SK-N-SH (cell line): ENCODE measurements around the gene CD34. TPM values are rescaled to one million over a fixed set of nuclear protein-coding genes. Genes with fewer than 3 reads are reported as not detected.

Source experiments
- CTCF ChIA-PET: fragments of 300-600, 350-600 bp; formaldehyde crosslinking; extraction: SDS; loops from one replicate; lab custom pipeline; 2021; lab: Yijun Ruan, JAX
- POLR2A ChIA-PET: fragments of 350-600 bp; sonication (Branson Sonifier 250); formaldehyde crosslinking; extraction: SDS; loops from one replicate; lab custom pipeline; 2020; ENCODE audit warnings: antibody characterized with exemption, inconsistent platforms; lab: Yijun Ruan, JAX
- DNase-seq: peaks from one replicate; pipeline ENCODE4 v3.0.0; 2012
- H2AFZ ChIP-seq: fragments of 200-600 bp; sonication (generic); 2 replicates; pipeline ENCODE4 v1.8.1; 2016; ENCODE audit warnings: antibody characterized with exemption, mild to moderate bottlenecking, low read depth
- H3F3A ChIP-seq: fragments of 200-600 bp; sonication (generic); replicated peaks from 2 replicates; pipeline ENCODE3; 2016; ENCODE audit warnings: antibody characterized with exemption, mild to moderate bottlenecking; ENCODE audit not compliant: insufficient read depth
- H3K27ac ChIP-seq, 2 experiments: fragments of 200-500 bp in 1 of 2; fragments of 200-600 bp in 1 of 2; sonication (Bioruptor generic) in 1 of 2; sonication (generic), shearing (Covaris generic) in 1 of 2; 2 replicates each; pipeline versions ENCODE4 v1.5.1 to v1.6.1; 2014 to 2016; ENCODE audit warnings: low read depth in 2 of 2, inconsistent platforms in 1 of 2, low read length in 1 of 2, mild to moderate bottlenecking in 1 of 2, mixed read lengths in 1 of 2
- H3K27me3 ChIP-seq: fragments of 200-600 bp; sonication (generic), shearing (Covaris generic); 2 replicates; pipeline ENCODE4 v1.6.1; 2016; ENCODE audit warnings: mixed run types; ENCODE audit not compliant: insufficient read depth
- H3K36me3 ChIP-seq, 2 experiments: fragments of 200-500 bp in 1 of 2; fragments of 200-600 bp in 1 of 2; sonication (Bioruptor generic) in 1 of 2; sonication (generic) in 1 of 2; replicated peaks in 1 of 2; 2 replicates each; pipeline versions ENCODE3 to v1.5.1; 2014 to 2016; ENCODE audit warnings: low read length in 1 of 2, mild to moderate bottlenecking in 1 of 2; ENCODE audit not compliant: insufficient read depth in 2 of 2, control insufficient read depth in 1 of 2
- H3K4me1 ChIP-seq, 2 experiments: fragments of 200-500 bp in 1 of 2; fragments of 200-600 bp in 1 of 2; sonication (Bioruptor generic) in 1 of 2; sonication (generic), shearing (Covaris generic) in 1 of 2; 2 replicates each; pipeline versions ENCODE4 v1.5.1 to v1.6.1; 2014 to 2016; ENCODE audit warnings: low read depth in 1 of 2, low read length in 1 of 2, mixed run types in 1 of 2; ENCODE audit not compliant: insufficient read depth in 2 of 2, control insufficient read depth in 1 of 2
- H3K4me2 ChIP-seq: fragments of 200-600 bp; sonication (generic), shearing (Covaris generic); 2 replicates; pipeline ENCODE4 v1.6.1; 2017; ENCODE audit warnings: mixed run types
- H3K4me3 ChIP-seq, 2 experiments: fragments of 200-500 bp in 1 of 2; fragments of 200-600 bp in 1 of 2; sonication (Bioruptor generic) in 1 of 2; sonication (generic), shearing (Covaris generic) in 1 of 2; 2 replicates each; pipeline versions ENCODE4 v1.5.1 to v1.8.1; 2014 to 2016; ENCODE audit warnings: low read depth in 2 of 2, inconsistent platforms in 1 of 2, low read length in 1 of 2, mild to moderate bottlenecking in 1 of 2, mixed read lengths in 1 of 2, moderate library complexity in 1 of 2
- H3K79me2 ChIP-seq: fragments of 200-600 bp; sonication (generic); 2 replicates; pipeline ENCODE4 v1.8.1; 2017; ENCODE audit warnings: mild to moderate bottlenecking; ENCODE audit not compliant: insufficient read depth
- H3K9ac ChIP-seq: fragments of 200-600 bp; sonication (generic); 2 replicates; pipeline ENCODE4 v1.6.1; 2017; ENCODE audit warnings: mixed run types
- H3K9me2 ChIP-seq: fragments of 200-600 bp; sonication (generic); 2 replicates; pipeline ENCODE4 v1.6.1; 2017; ENCODE audit warnings: mixed run types
- H3K9me3 ChIP-seq: fragments of 200-600 bp; sonication (generic); 2 replicates; pipeline ENCODE4 v1.6.1; 2017; ENCODE audit warnings: mixed run types, mild to moderate bottlenecking, moderate library complexity
- H4K20me1 ChIP-seq: fragments of 200-600 bp; sonication (generic); 2 replicates; pipeline ENCODE4 v1.6.1; 2017; ENCODE audit warnings: mild to moderate bottlenecking, mixed run types; ENCODE audit not compliant: insufficient read depth
- ELF1 ChIP-seq: IDR thresholded peaks from 2 replicates; pipeline ENCODE4 v1.4.0; 2012
- EZH2phosphoT487 ChIP-seq: fragments of 200-600 bp; sonication (generic); IDR thresholded peaks from 2 replicates; pipeline ENCODE4 v1.6.1; 2017; ENCODE audit warnings: low read depth, mixed run types, mild to moderate bottlenecking, antibody characterized with exemption, moderate library complexity, borderline replicate concordance
- FOSL2 ChIP-seq: IDR thresholded peaks from 2 replicates; pipeline ENCODE4 v1.4.0; 2012; ENCODE audit warnings: low read depth, mild to moderate bottlenecking, moderate library complexity, borderline replicate concordance
- FOXJ3 ChIP-seq: sonication (generic); formaldehyde crosslinking; IDR thresholded peaks from 2 replicates; pipeline ENCODE4 v1.5.1; 2020; ENCODE audit warnings: mild to moderate bottlenecking, missing genetic modification reagents
- GABPA ChIP-seq: IDR thresholded peaks from 2 replicates; pipeline ENCODE4 v1.4.0; 2012; ENCODE audit warnings: low read depth, mild to moderate bottlenecking
- JUND ChIP-seq: IDR thresholded peaks from 2 replicates; pipeline ENCODE4 v1.4.0; 2012
- NRF1 ChIP-seq: IDR thresholded peaks from 2 replicates; pipeline ENCODE4 v1.6.1; 2012; ENCODE audit warnings: low read depth, mild to moderate bottlenecking, low read length
- POLR2AphosphoS5 ChIP-seq: IDR thresholded peaks from 2 replicates; pipeline ENCODE4 v1.6.1; 2012; ENCODE audit warnings: low read depth, low read length
- RCOR1 ChIP-seq: fragments of 150-350 bp; IDR thresholded peaks from 2 replicates; pipeline ENCODE4 v1.6.1; 2017; ENCODE audit warnings: antibody characterized with exemption, low read length
- RFX5 ChIP-seq: IDR thresholded peaks from 2 replicates; pipeline ENCODE4 v1.6.1; 2012; ENCODE audit warnings: mild to moderate bottlenecking, improper control_type of control experiment, low read length
- RXRA ChIP-seq: IDR thresholded peaks from 2 replicates; pipeline ENCODE4 v1.4.0; 2012; ENCODE audit warnings: low read depth, mild to moderate bottlenecking, borderline replicate concordance
- SMC3 ChIP-seq: IDR thresholded peaks from 2 replicates; pipeline ENCODE4 v1.6.1; 2012; ENCODE audit warnings: low read depth, low read length, improper control_type of control experiment
- TAF1 ChIP-seq: IDR thresholded peaks from 2 replicates; pipeline ENCODE4 v1.6.1; 2012; ENCODE audit warnings: low read depth, mild to moderate bottlenecking, low read length, moderate library complexity, borderline replicate concordance
- USF1 ChIP-seq: IDR thresholded peaks from 2 replicates; pipeline ENCODE4 v1.4.0; 2012; ENCODE audit warnings: low read depth, borderline replicate concordance
- YY1 ChIP-seq: IDR thresholded peaks from 2 replicates; pipeline ENCODE4 v1.4.0; 2012; ENCODE audit warnings: low read depth, mild to moderate bottlenecking
- WGBS: methylation state at CpG from one replicate; pipeline ENCODE4 v1.1.6; 2017; ENCODE audit warnings: low lambda C conversion rate; 5-methylcytosine and 5-hydroxymethylcytosine counted together
- polyA plus RNA-seq, 3 experiments: library from polyadenylated mRNA; depleted of rRNA; stranded (reverse); fragments of >200 nt; gene quantifications; 2 replicates each; pipeline ENCODE4 v1.2.3, GENCODE V29; 2012
- TF ChIP-seq, protein P1 (sequence below): fragments of 200-600 bp; sonication (generic); IDR thresholded peaks from 2 replicates; pipeline ENCODE4 v1.6.1; 2017; ENCODE audit warnings: antibody characterized with exemption, mild to moderate bottlenecking, moderate library complexity
- TF ChIP-seq, protein P2 (sequence below): fragments of 150-350 bp; IDR thresholded peaks from 2 replicates; pipeline ENCODE4 v1.6.1; 2016; ENCODE audit warnings: mild to moderate bottlenecking, low read depth, low read length
- TF ChIP-seq, protein P3 (sequence below): fragments of 150-350 bp; IDR thresholded peaks from 2 replicates; pipeline ENCODE4 v1.6.1; 2017; ENCODE audit warnings: antibody characterized with exemption, low read length, low read depth, borderline replicate concordance
- TF ChIP-seq, protein P4 (sequence below): IDR thresholded peaks from 2 replicates; pipeline ENCODE4; 2012

CD34 gene
- polyA plus RNA-seq, 1 of the 3 experiments (the other 2 are of a cell fraction), result 0.59 TPM

DNA sequence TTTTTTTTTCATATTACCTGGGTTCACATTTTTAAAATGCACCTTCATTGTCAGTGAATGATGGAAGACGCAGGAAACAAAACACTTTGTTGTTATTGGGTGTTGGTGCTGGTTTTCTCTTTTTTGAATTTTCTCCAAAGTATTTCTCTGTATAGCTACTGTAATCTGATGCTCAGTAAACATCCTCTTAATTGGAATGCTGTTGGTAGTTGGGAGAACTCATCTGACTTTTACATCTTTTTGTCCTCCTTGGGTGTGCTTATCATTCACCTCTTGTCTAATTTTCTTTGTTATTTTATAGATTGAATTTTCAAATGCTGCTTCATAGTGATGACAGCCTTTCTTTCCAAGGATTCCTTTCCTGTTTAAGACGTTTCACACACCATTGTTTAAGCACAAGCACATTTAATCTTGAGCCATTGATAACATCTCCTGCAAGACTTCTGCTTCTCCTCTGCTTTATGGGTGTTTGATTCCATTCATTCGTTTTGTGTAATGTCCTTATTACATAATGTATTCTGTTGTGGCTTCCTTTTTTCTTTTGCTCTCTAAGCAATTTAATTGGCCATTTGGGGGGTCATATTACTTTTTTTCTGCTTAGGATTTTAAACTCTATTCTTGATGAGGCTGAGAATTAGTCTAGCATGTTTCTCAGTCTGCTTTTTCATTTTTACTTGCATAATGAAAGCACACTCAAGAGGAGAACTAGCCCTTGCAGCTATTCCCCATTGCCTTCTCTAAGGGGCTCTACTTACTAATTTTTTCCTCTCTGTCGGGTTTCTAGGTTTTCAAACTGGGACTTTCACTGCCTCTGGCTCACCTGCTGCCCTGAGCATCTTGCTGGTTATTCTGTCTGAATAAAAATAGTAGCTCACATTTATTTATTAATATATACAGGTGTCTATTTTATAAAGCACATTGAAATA lies 42.0 kb upstream of the CD34 start:
- no peaks in the 10 kb centered on the region; the same call in 1 of the 2 replicates for H3K27me3 ChIP-seq
- H3K4me3 ChIP-seq, result no peak overlapping the region
- 32% methylated on average over 4 of the region's 4 CpGs for WGBS
- no peak for TF ChIP-seq FOSL2
- TF ChIP-seq, protein P1, sequence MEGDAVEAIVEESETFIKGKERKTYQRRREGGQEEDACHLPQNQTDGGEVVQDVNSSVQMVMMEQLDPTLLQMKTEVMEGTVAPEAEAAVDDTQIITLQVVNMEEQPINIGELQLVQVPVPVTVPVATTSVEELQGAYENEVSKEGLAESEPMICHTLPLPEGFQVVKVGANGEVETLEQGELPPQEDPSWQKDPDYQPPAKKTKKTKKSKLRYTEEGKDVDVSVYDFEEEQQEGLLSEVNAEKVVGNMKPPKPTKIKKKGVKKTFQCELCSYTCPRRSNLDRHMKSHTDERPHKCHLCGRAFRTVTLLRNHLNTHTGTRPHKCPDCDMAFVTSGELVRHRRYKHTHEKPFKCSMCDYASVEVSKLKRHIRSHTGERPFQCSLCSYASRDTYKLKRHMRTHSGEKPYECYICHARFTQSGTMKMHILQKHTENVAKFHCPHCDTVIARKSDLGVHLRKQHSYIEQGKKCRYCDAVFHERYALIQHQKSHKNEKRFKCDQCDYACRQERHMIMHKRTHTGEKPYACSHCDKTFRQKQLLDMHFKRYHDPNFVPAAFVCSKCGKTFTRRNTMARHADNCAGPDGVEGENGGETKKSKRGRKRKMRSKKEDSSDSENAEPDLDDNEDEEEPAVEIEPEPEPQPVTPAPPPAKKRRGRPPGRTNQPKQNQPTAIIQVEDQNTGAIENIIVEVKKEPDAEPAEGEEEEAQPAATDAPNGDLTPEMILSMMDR, result no peak
- no peak for TF ChIP-seq JUND
- no peak for TF ChIP-seq RXRA
- TF ChIP-seq, protein P2, sequence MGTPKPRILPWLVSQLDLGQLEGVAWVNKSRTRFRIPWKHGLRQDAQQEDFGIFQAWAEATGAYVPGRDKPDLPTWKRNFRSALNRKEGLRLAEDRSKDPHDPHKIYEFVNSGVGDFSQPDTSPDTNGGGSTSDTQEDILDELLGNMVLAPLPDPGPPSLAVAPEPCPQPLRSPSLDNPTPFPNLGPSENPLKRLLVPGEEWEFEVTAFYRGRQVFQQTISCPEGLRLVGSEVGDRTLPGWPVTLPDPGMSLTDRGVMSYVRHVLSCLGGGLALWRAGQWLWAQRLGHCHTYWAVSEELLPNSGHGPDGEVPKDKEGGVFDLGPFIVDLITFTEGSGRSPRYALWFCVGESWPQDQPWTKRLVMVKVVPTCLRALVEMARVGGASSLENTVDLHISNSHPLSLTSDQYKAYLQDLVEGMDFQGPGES, result no peak
- H4K20me1 ChIP-seq, result no peaks in the 10 kb centered on the region
- ChIA-PET CTCF (interaction anchor here (1.0 to 3.5 kb wide), 4 partner anchors 11 to 84 kb away, joined by 3 to 18 read pairs (median 16); no protein-coding TSS in a partner anchor), POLR2A (no interaction called here)
- no peak overlapping the region for H3K27ac ChIP-seq
- no peak for DNase-seq
- H3K36me3 ChIP-seq, result no peaks in the 10 kb centered on the region
- no peak overlapping the region for H2AFZ ChIP-seq
- no peaks in the 10 kb centered on the region for H3K79me2 ChIP-seq
- H3K9me2 ChIP-seq, result no peaks in the 10 kb centered on the region
- H3K4me2 ChIP-seq, result no peak overlapping the region
- H3K9me3 ChIP-seq, result no peaks in the 10 kb centered on the region
- no peaks in the 10 kb centered on the region; a peak in 1 of 4 replicates for H3K4me1 ChIP-seq
- H3K9ac ChIP-seq, result no peak overlapping the region
- H3F3A ChIP-seq, result no peaks in the 10 kb centered on the region

DNA sequence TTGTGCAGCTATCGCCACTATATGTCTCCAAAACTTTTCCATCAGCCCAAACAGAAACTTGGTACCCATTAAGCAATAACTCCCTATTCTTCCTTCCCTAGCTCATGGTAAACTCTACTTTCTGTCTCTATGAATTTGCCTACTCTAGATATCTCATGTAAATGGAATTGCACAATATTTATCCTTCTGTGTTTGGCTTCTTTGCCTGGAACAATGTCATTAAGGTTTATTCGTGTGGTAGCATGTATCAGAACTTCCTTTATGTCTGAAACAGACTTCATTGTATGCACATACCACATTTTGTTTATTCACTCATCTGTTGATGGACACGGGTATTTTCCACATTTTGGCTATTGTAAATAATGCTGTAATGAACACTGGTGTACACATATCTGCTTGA lies 40.7 kb upstream of the CD34 start:
- Histone ChIP-seq H3K9me3 (no peaks in the 10 kb centered on the region), H3K27ac (no peak overlapping the region), H3K9ac (no peak overlapping the region), H3K27me3 (no peaks in the 10 kb centered on the region; the same call in 1 of the 2 replicates), H3K4me2 (no peak overlapping the region), H3F3A (no peaks in the 10 kb centered on the region), H3K4me3 (no peak overlapping the region), H4K20me1 (no peaks in the 10 kb centered on the region), H3K36me3 (no peaks in the 10 kb centered on the region), H3K4me1 (no peaks in the 10 kb centered on the region; a peak in 1 of 4 replicates), H3K79me2 (no peaks in the 10 kb centered on the region), H2AFZ (no peak overlapping the region), H3K9me2 (no peaks in the 10 kb centered on the region)
- CTCF ChIA-PET, result interaction anchor here (0.6 to 3.2 kb wide), 4 partner anchors 11 to 66 kb away, joined by 3 to 18 read pairs (median 10); no protein-coding TSS in a partner anchor
- POLR2A ChIA-PET, result no interaction called here
- no peak for DNase-seq
- WGBS, result 69% methylated on average over 3 of the region's 3 CpGs
- TF ChIP-seq TAF1 (no peak), NRF1 (no peak), USF1 (no peak), ELF1 (no peak), YY1 (no peak), POLR2AphosphoS5 (no peak), GABPA (no peak), SMC3 (no peak), EZH2phosphoT487 (no peak), RFX5 (no peak), FOXJ3 (CRISPR knock-in tag) (no peak), RCOR1 (no peak)
- TF ChIP-seq, protein P2, result no peak
- TF ChIP-seq, protein P3, sequence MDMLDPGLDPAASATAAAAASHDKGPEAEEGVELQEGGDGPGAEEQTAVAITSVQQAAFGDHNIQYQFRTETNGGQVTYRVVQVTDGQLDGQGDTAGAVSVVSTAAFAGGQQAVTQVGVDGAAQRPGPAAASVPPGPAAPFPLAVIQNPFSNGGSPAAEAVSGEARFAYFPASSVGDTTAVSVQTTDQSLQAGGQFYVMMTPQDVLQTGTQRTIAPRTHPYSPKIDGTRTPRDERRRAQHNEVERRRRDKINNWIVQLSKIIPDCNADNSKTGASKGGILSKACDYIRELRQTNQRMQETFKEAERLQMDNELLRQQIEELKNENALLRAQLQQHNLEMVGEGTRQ, result no peak
- TF ChIP-seq, protein P4, sequence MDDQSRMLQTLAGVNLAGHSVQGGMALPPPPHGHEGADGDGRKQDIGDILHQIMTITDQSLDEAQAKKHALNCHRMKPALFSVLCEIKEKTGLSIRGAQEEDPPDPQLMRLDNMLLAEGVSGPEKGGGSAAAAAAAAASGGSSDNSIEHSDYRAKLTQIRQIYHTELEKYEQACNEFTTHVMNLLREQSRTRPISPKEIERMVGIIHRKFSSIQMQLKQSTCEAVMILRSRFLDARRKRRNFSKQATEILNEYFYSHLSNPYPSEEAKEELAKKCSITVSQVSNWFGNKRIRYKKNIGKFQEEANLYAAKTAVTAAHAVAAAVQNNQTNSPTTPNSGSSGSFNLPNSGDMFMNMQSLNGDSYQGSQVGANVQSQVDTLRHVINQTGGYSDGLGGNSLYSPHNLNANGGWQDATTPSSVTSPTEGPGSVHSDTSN, result no peak
